ENCODE data around the gene SAE1. TPM values are rescaled to one million over a fixed set of nuclear protein-coding genes. Genes with fewer than 3 reads are reported as not detected.
A peak's percentile ranks its signal among the peaks of the same experiment; 100 is the strongest.

Gene SAE1
- total and polyA plus RNA-seq, 10 of the 15 experiments (the other 5 are each of a cell fraction or from before 2014, with no cell fraction given) = 62.0 to 246 (median 148) TPM

GRCh38 chr19:47107953-47108746 is 22.5 kb upstream of the SAE1 start:
- Histone ChIP-seq H3K79me2 (ENCODE audit: control insufficient read depth, insufficient read depth, low read length) (peaks cover 88% of the 10 kb centered on the region), H3K4me1 (ENCODE audit: control insufficient read depth, insufficient read depth, low read length) (peaks cover 8% of the 10 kb centered on the region), H3K4me3 (peak overlapping the region; percentile 98; the same call in 1 of the 2 replicates), H3K4me2 (ENCODE audit: control insufficient read depth, insufficient read depth) (peak overlapping the region; percentile 77), H3K9me3 (replicated peaks; ENCODE audit: control insufficient read depth, insufficient read depth, low read length) (no peaks in the 10 kb centered on the region), H3K36me3 (ENCODE audit: control insufficient read depth in 2 of 2, insufficient read depth in 2 of 2, low read length in 1 of 2) (peaks cover 0 to 7% of the 10 kb centered on the region in 2 experiments; a peak in 2 of 4 replicates), H3K27ac (ENCODE audit: control insufficient read depth, insufficient read depth) (peak overlapping the region; percentile 17; the same call in 1 of the 2 replicates), H4K20me1 (ENCODE audit: control insufficient read depth, insufficient read depth) (no peaks in the 10 kb centered on the region), H2AFZ (ENCODE audit: control insufficient read depth, low read depth, low read length) (no peak overlapping the region), H3K9ac (ENCODE audit: control insufficient read depth, insufficient read depth, low read length) (peak overlapping the region; percentile 24; the same call in 1 of the 2 replicates), H3K27me3 (replicated peaks in 1 of 2; ENCODE audit: control insufficient read depth in 2 of 2, insufficient read depth in 2 of 2, low read length in 1 of 2) (no peaks in the 10 kb centered on the region)
- peak; percentile 9 for TF ChIP-seq PBX3 (IDR thresholded peaks at IDR 0.05; ENCODE audit: insufficient replicate concordance, low read depth, low read length)
- no peak for TF ChIP-seq FOS (IDR thresholded peaks at IDR 0.05; ENCODE audit: borderline replicate concordance, extremely low read depth, insufficient read length)
- DNase-seq (ENCODE audit: low read depth, low spot score) (no peak), FAIRE-seq (no peak), ATAC-seq (no peak)
- in situ Hi-C loops (cut with MboI) (no loop called here), intact Hi-C loops (cut with micrococcal nuclease; ENCODE audit: unreplicated experiment) (no loop called here)
- RAD21 ChIA-PET (ENCODE audit: unreplicated experiment) = no interaction called here
- CTCF ChIA-PET = interaction anchor here (1.0 to 2.7 kb wide), 2 partner anchors 23 to 72 kb away, joined by 4 to 10 read pairs; partner anchors contain the start of gene SAE1
- 67% methylated on average over 9 of the region's 9 CpGs for WGBS (ENCODE audit: insufficient coverage, insufficient replicate concordance, low lambda C conversion rate, missing lambda C conversion rate)
- POLR2A ChIA-PET = interaction anchor here (2.8 kb wide), 1 partner anchor 23 kb away, joined by 8 read pairs; the partner anchor contains the start of gene SAE1
- SMC1A ChIA-PET (ENCODE audit: uncharacterized antibody, unreplicated experiment) = interaction anchor here (0.7 to 1.9 kb wide), 3 partner anchors 11 to 208 kb away, joined by 3 to 6 read pairs (median 3); no protein-coding TSS in a partner anchor
- no TSS peak for BruUV-seq (replicated peaks)

GRCh38 chr19:47109177-47109540 is 21.5 kb upstream of the SAE1 start:
- peaks cover 11% of the 10 kb centered on the region for H3K4me1 ChIP-seq (ENCODE audit: control insufficient read depth, insufficient read depth, low read length)
- ChIA-PET CTCF (interaction anchor here (0.7 kb wide), 1 partner anchor 13 kb away, joined by 4 read pairs; no protein-coding TSS in a partner anchor), RAD21 (ENCODE audit: unreplicated experiment) (no interaction called here), POLR2A (no interaction called here), SMC1A (ENCODE audit: uncharacterized antibody, unreplicated experiment) (interaction anchor here (0.7 to 1.9 kb wide), 3 partner anchors 10 to 29 kb away, joined by 3 to 6 read pairs (median 3); no protein-coding TSS in a partner anchor)
- peak overlapping the region; percentile 98 for H3K4me3 ChIP-seq
- no peak overlapping the region for H2AFZ ChIP-seq (ENCODE audit: control insufficient read depth, low read depth, low read length)
- peak overlapping the region; percentile 99 for H3K27ac ChIP-seq (ENCODE audit: control insufficient read depth, insufficient read depth)
- ATAC-seq = no peak
- peaks cover 85% of the 10 kb centered on the region for H3K79me2 ChIP-seq (ENCODE audit: control insufficient read depth, insufficient read depth, low read length)
- in situ Hi-C loops (cut with MboI) = no loop called here
- peak overlapping the region; percentile 77 for H3K4me2 ChIP-seq (ENCODE audit: control insufficient read depth, insufficient read depth)
- intact Hi-C loops (cut with micrococcal nuclease; ENCODE audit: unreplicated experiment) = no loop called here
- no TSS peak for BruUV-seq (replicated peaks)
- TF ChIP-seq BACH1 (IDR thresholded peaks at IDR 0.05; ENCODE audit: borderline replicate concordance) (0 out of 2 replicates have a peak, but pooled peaks have one; percentile 2), EZH2 (IDR thresholded peaks at IDR 0.05; ENCODE audit: borderline replicate concordance, control insufficient read depth, low read depth, low read length) (no peak), PBX3 (IDR thresholded peaks at IDR 0.05; ENCODE audit: insufficient replicate concordance, low read depth, low read length) (no peak)
- H3K27me3 ChIP-seq (replicated peaks in 1 of 2; ENCODE audit: control insufficient read depth in 2 of 2, insufficient read depth in 2 of 2, low read length in 1 of 2) = no peaks in the 10 kb centered on the region
- 6% methylated on average over 2 of the region's 2 CpGs for WGBS (ENCODE audit: insufficient coverage, insufficient replicate concordance, low lambda C conversion rate, missing lambda C conversion rate)
- peak overlapping the region; percentile 100 for H3K9ac ChIP-seq (ENCODE audit: control insufficient read depth, insufficient read depth, low read length)
- H3K36me3 ChIP-seq (ENCODE audit: control insufficient read depth in 2 of 2, insufficient read depth in 2 of 2, low read length in 1 of 2) = peaks cover 0 to 7% of the 10 kb centered on the region in 2 experiments; a peak in 2 of 4 replicates
- no peaks in the 10 kb centered on the region for H3K9me3 ChIP-seq (replicated peaks; ENCODE audit: control insufficient read depth, insufficient read depth, low read length)
- FAIRE-seq = no peak
- H4K20me1 ChIP-seq (ENCODE audit: control insufficient read depth, insufficient read depth) = no peaks in the 10 kb centered on the region
- no peak for DNase-seq (ENCODE audit: low read depth, low spot score)

Measured in GM12878 (cell line).